HG02642 (cell line): ENCODE measurements around the gene NLRC5.

Experiments used
- ATAC-seq: cut with Tn5 transposase; IDR thresholded peaks from one replicate; pipeline ENCODE4 v1.9.1; 2021; ENCODE audit warnings: mild to moderate bottlenecking; ENCODE audit not compliant: unreplicated experiment, poor library complexity

Gene NLRC5

GRCh38 chr16:56988948-56989945 is at the start of gene NLRC5:
Gene NLRC5 (plus strand): TSS chr16:56989557. CDS start chr16:57020713, 31,156 bp downstream.
- peak; percentile 85 for ATAC-seq

- ATAC-seq, result no peak
Measured at GRCh38 chr16:56939801-56940200, 49.6 kb upstream of the NLRC5 start.

GRCh38 chr16:56941092-56941491 is 48.3 kb upstream of the NLRC5 start:
- ATAC-seq, result no peak

DNA sequence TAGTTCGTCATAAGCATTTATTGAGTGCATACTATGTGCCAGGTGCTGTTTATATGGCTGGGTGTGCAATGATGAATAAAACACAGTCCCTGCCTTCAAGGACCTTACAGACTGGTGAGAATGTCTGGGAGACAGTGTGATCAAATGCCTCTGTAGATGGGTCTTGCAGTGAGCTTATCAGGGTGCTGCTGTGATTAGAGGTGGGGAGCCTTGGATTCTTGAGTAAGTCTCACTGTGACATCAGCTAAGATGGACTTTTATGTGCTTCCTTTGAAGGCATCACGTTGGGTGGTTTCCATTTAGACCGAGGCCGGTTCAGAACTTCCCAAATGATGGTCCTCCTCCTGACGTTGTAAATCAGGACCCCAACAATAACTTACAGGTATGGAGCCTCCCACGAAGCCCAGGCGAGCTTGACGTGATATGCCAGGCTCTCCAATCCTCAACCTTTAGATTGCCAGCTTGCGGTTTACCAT is 47.5 kb upstream of the NLRC5 start:
- ATAC-seq, result no peak

- ATAC-seq, result no peak
Measured at GRCh38 chr16:56943761-56944375, 45.5 kb upstream of the NLRC5 start.

- ATAC-seq, result peak; percentile 39
Measured at GRCh38 chr16:56944954-56945839, 44.2 kb upstream of the NLRC5 start.

- no peak for ATAC-seq
Measured at GRCh38 chr16:56945847-56946527, 43.4 kb upstream of the NLRC5 start.

DNA sequence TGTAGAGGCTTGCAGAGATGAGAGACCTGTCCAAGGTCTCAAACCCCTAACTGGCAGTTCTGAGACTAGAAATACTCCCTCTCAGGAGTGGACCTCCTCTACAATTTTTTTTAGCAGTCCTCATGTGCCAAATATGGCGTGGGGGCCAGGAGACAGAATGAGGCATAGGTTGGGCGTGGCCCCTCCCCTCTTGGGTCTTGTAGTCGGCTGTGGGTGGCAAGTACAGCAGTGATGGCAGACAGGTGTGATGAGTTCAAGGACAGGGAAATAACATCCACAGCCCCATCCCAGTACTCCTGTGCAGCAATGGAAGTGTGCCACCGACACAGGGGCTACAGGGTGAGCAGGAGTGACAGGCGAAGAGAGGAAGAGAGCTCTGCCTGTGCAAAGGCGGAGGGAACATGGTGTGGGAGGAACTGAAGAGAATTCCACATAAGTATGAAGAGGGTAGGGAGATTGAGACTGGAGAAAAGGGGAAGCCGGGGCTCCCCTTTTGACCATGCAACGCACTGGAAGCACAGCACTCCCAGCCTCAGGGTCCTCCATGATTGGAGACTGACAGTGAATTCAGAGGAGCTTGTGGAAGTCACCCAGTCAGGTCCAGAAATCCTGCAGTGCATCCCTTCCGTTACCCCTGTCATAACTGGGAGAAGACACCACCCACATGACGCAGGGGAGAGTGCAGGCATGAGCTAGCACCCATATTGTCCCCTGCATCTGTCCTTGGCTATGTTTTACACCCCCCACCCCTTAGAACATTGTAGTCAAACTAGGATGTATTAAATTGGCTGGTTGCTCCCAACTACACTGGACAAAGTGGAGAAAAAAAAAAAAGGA is 42.4 kb upstream of the NLRC5 start:
- ATAC-seq, result no peak

- no peak for ATAC-seq
Measured at GRCh38 chr16:56947604-56947995, 41.8 kb upstream of the NLRC5 start.

- no peak for ATAC-seq
Measured at GRCh38 chr16:56948234-56948633, 41.1 kb upstream of the NLRC5 start.

DNA sequence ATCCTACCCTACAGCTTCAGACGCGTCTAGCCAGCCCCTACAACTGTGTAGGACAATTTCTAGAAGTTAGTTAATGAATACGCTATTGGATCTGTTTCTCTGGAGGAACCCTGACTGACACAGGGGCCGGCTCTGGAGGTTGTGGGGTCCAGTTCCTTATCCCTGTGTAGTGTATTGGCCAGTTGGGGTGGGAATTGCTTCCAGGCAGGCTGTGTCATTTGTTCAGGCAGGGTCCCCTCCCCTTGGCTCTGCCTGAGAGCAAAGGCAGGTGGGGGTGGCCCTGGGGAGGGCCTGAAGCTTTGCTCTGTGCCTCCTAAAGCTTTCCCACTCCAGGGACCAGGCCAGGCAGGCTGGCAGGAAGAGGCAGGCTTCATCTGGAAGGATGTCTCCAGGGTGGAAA is 39.3 kb upstream of the NLRC5 start:
- no peak for ATAC-seq

GRCh38 chr16:56950455-56950854 is 38.9 kb upstream of the NLRC5 start:
- no peak for ATAC-seq

DNA sequence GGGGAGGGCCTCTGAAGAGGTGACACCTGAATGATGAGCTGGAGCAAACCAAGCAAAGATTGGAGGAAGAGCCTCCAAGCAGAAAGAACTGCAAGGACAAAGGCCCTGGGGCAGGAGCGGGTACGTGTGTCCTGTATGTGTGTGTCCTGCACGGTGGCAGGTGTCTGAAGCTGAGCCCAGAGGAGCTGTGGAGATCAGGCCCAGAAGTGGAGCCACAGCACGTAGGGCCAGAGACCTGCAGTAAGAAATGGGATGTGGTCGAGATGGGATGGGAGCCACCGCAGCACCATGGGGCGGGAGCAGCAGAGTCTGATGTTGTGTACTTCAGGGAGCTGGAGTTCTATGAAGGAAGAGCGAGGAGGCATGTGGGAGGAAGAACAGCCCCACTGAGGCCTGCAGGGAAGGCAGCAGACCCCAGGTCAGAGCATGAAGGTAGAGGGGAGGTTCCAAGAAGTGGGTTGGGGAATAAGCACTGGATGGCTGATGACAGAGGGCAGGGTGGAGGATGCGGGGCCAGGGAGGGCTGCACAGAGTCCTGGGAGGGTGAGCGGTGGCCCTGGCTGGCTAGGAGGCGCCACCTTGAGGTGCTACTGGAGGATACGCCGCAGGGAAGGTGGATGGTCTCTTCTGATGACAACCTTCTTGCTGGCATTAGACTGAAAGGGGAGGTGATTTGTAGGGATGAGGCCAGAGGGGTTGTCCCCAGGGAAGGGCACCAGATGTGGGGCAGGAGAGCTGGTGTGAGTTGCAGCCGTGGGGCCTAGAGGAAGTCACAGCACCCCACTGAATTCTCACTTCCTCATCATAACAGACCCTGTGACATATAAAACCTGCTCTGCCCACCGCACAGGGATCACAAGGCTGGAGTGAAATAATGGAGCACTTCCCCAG is 38.2 kb upstream of the NLRC5 start:
- peak; percentile 59 for ATAC-seq

DNA sequence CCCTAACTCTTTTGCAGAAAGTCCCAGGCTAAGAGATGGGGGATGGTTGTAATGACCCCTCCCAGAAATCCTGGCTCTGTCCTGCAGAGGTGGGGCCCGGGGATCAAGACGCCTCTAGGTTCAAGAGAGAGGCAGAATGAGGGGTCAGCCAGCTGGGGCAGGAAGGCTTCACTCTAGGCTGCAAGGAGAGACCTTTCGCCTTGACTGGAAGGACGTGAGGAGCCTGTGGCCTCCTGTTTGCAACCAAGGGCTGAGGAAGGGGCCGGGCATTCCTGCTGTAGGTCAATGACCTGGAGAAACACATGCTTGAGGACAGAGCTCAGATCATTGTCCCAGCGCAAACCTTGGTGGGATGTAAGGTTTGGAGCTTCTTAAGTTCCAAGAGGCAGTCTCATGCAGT is 36.4 kb upstream of the NLRC5 start:
- ATAC-seq, result no peak

- no peak for ATAC-seq
Measured at GRCh38 chr16:56956076-56956475, 33.3 kb upstream of the NLRC5 start.

DNA sequence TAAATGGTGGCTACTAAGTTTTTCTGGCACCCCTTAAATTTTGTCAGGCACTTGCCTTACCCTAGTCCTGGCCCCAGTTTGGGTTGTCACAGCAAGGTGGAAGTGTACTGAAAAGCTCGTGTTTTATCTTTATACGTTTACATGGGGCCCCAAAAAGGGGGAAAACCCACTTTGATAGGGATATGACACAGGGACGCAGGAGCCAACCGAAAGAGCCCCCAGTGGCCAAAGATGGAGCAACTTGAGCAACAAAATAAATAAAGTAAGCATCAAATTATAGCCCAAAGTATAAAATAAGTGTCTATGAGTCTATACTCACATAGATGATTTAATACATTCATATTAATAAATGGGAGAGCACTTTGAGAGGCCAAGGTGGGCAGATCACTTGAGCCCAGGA is 32.6 kb upstream of the NLRC5 start:
- no peak for ATAC-seq

DNA sequence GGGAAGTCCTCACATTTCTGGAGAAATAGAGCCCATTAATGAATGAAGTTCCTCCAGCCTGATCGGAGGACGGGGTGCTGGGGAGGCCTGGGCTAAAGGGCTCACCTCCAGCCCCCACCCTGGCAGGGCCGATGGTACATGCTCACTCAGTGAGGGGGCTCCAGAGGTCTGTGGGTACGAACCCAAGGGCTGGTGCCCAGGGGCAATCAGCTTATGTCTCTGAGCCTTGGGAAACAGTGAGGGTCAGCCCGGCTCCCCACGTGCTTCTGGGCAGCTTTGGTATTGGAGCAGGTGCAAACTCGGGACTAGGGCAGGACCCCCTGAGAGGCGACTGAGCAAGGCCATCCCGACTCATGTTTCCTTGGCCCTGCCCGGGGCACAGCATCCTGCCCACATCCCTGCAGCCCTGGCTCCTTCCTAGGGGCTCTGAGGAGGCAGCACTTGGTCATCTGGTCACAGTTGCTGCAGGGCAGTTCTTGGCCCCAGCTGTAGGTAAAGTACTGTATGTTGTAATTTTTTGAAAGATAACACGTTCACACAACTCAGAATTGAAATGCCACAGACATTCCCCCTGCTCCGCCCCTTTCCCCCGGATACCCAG is 28.6 kb upstream of the NLRC5 start:
- no peak for ATAC-seq

- ATAC-seq, result no peak
Measured at GRCh38 chr16:56961386-56961785, 28.0 kb upstream of the NLRC5 start.
